ENCODE data around the gene PPP1R36. TPM values are rescaled to one million over a fixed set of nuclear protein-coding genes. Genes with fewer than 3 reads are reported as not detected.

The PPP1R36 gene
- total RNA-seq, 1 donor from 2014 or later: 1.2 TPM

GRCh38 chr14:64580467-64580866, 30.7 kb downstream of the PPP1R36 start:
- Histone ChIP-seq H3K27me3 (ENCODE audit: control insufficient read depth, insufficient read depth, low read length) (no peaks in the 10 kb centered on the region), H3K4me3 (ENCODE audit: low read depth, low read length) (no peak overlapping the region), H3K36me3 (ENCODE audit: control insufficient read depth, insufficient read depth, low read length) (no peaks in the 10 kb centered on the region)
- no peak for TF ChIP-seq CTCF (IDR thresholded peaks at IDR 0.05; ENCODE audit: insufficient read depth, low read length, poor library complexity, severe bottlenecking)
- no peak for DNase-seq (ENCODE audit: low read depth)

GRCh38 chr14:64581363-64581762, 31.6 kb downstream of the PPP1R36 start:
- H3K27me3 ChIP-seq (ENCODE audit: control insufficient read depth, insufficient read depth, low read length): no peaks in the 10 kb centered on the region
- TF ChIP-seq CTCF (IDR thresholded peaks at IDR 0.05; ENCODE audit: insufficient read depth, low read length, poor library complexity, severe bottlenecking): no peak
- H3K4me3 ChIP-seq (ENCODE audit: low read depth, low read length): no peak overlapping the region
- no peak for DNase-seq (ENCODE audit: low read depth)
- H3K36me3 ChIP-seq (ENCODE audit: control insufficient read depth, insufficient read depth, low read length): no peaks in the 10 kb centered on the region

- no peak for DNase-seq (ENCODE audit: low read depth)
- TF ChIP-seq CTCF (IDR thresholded peaks at IDR 0.05; ENCODE audit: insufficient read depth, low read length, poor library complexity, severe bottlenecking): no peak
- Histone ChIP-seq H3K36me3 (ENCODE audit: control insufficient read depth, insufficient read depth, low read length) (no peaks in the 10 kb centered on the region), H3K4me3 (ENCODE audit: low read depth, low read length) (no peak overlapping the region), H3K27me3 (ENCODE audit: control insufficient read depth, insufficient read depth, low read length) (no peaks in the 10 kb centered on the region)
Measured at GRCh38 chr14:64581817-64582216, 32.1 kb downstream of the PPP1R36 start.

- DNase-seq (ENCODE audit: low read depth): no peak
- Histone ChIP-seq H3K27me3 (ENCODE audit: control insufficient read depth, insufficient read depth, low read length) (no peaks in the 10 kb centered on the region), H3K4me3 (ENCODE audit: low read depth, low read length) (no peak overlapping the region), H3K36me3 (ENCODE audit: control insufficient read depth, insufficient read depth, low read length) (no peaks in the 10 kb centered on the region)
- TF ChIP-seq CTCF (IDR thresholded peaks at IDR 0.05; ENCODE audit: insufficient read depth, low read length, poor library complexity, severe bottlenecking): no peak
Measured at GRCh38 chr14:64584190-64584589, 34.4 kb downstream of the PPP1R36 start.

- no peak for TF ChIP-seq CTCF (IDR thresholded peaks at IDR 0.05; ENCODE audit: insufficient read depth, low read length, poor library complexity, severe bottlenecking)
- Histone ChIP-seq H3K36me3 (ENCODE audit: control insufficient read depth, insufficient read depth, low read length) (no peaks in the 10 kb centered on the region), H3K27me3 (ENCODE audit: control insufficient read depth, insufficient read depth, low read length) (no peaks in the 10 kb centered on the region), H3K4me3 (ENCODE audit: low read depth, low read length) (no peak overlapping the region)
- no peak for DNase-seq (ENCODE audit: low read depth)
Measured at GRCh38 chr14:64591809-64592208, 42.0 kb downstream of the PPP1R36 start.

GRCh38 chr14:64594438-64594837, 44.7 kb downstream of the PPP1R36 start:
- DNase-seq (ENCODE audit: low read depth): no peak
- no peak for TF ChIP-seq CTCF (IDR thresholded peaks at IDR 0.05; ENCODE audit: insufficient read depth, low read length, poor library complexity, severe bottlenecking)
- Histone ChIP-seq H3K36me3 (ENCODE audit: control insufficient read depth, insufficient read depth, low read length) (no peaks in the 10 kb centered on the region), H3K4me3 (ENCODE audit: low read depth, low read length) (no peak overlapping the region), H3K27me3 (ENCODE audit: control insufficient read depth, insufficient read depth, low read length) (no peaks in the 10 kb centered on the region)
